ENCODE results near the gene RBX1.

DNA sequence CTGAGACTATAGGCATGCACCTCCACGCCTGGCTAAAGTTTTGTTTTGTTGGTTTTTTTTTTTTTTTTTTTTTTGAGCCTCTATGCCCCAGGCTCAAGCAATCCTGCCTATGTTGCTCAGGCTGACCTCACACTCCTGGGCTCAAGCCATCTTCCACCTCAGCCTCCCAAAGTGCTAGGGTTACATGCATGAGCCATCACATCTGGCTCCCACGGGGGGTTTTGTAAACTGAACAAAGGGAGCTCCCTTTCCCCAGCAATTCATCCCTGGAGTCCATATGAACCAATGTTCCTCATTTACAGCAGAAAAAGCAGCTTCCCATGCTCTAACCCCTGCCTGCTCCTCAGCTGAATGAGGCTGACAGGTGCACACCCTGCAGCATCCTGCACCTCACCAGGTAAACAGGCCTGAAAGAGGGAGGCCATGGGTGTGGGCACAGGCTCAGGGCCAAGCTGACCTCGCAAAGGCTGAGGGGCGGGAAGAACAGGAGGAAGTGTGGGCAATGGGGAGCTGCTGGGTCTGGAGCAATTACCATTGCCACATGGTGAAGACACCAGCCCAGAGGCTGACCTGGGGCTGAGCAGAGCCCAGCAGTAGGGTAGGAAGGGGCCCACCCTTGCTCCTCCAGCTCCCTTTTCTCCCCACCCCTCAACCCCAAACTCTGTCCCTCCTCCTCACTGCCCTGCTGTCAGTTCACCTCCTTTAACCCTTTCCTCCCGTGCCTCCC lies 58.2 kb downstream of the RBX1 start:
- TF ChIP-seq, protein P1, sequence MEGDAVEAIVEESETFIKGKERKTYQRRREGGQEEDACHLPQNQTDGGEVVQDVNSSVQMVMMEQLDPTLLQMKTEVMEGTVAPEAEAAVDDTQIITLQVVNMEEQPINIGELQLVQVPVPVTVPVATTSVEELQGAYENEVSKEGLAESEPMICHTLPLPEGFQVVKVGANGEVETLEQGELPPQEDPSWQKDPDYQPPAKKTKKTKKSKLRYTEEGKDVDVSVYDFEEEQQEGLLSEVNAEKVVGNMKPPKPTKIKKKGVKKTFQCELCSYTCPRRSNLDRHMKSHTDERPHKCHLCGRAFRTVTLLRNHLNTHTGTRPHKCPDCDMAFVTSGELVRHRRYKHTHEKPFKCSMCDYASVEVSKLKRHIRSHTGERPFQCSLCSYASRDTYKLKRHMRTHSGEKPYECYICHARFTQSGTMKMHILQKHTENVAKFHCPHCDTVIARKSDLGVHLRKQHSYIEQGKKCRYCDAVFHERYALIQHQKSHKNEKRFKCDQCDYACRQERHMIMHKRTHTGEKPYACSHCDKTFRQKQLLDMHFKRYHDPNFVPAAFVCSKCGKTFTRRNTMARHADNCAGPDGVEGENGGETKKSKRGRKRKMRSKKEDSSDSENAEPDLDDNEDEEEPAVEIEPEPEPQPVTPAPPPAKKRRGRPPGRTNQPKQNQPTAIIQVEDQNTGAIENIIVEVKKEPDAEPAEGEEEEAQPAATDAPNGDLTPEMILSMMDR (conservative IDR thresholded peaks at IDR 0.05; ENCODE audit: low read length) = no peak
- TF ChIP-seq EZH2phosphoT487 (IDR thresholded peaks at IDR 0.05; ENCODE audit: borderline replicate concordance) = no peak
